WTC11 (cell line): ENCODE results near the gene ASCL2.

Source experiments
- CREB1 ChIP-seq: sonication (generic); formaldehyde crosslinking; IDR thresholded peaks from 2 replicates; pipeline ENCODE4 v1.8.0; 2023; ENCODE audit warnings: mild to moderate bottlenecking, missing genetic modification reagents
- CREM ChIP-seq: sonication (generic); formaldehyde crosslinking; IDR thresholded peaks from 2 replicates; pipeline ENCODE4 v1.8.1; 2022; ENCODE audit warnings: mild to moderate bottlenecking, missing genetic modification reagents, moderate library complexity
- GABPB1 ChIP-seq: sonication (generic); formaldehyde crosslinking; IDR thresholded peaks from 2 replicates; pipeline ENCODE4 v1.8.1; 2023; ENCODE audit warnings: mild to moderate bottlenecking, missing genetic modification reagents
- TF ChIP-seq, protein P1 (sequence below): fragments of 200-600 bp; IDR thresholded peaks from 2 replicates; pipeline ENCODE4 v1.8.0; 2022; ENCODE audit warnings: antibody characterized with exemption
- TF ChIP-seq, protein P2 (sequence below): sonication (generic); formaldehyde crosslinking; IDR thresholded peaks from 2 replicates; pipeline ENCODE4 v1.8.1; 2023; ENCODE audit warnings: mild to moderate bottlenecking, missing genetic modification reagents

DNA sequence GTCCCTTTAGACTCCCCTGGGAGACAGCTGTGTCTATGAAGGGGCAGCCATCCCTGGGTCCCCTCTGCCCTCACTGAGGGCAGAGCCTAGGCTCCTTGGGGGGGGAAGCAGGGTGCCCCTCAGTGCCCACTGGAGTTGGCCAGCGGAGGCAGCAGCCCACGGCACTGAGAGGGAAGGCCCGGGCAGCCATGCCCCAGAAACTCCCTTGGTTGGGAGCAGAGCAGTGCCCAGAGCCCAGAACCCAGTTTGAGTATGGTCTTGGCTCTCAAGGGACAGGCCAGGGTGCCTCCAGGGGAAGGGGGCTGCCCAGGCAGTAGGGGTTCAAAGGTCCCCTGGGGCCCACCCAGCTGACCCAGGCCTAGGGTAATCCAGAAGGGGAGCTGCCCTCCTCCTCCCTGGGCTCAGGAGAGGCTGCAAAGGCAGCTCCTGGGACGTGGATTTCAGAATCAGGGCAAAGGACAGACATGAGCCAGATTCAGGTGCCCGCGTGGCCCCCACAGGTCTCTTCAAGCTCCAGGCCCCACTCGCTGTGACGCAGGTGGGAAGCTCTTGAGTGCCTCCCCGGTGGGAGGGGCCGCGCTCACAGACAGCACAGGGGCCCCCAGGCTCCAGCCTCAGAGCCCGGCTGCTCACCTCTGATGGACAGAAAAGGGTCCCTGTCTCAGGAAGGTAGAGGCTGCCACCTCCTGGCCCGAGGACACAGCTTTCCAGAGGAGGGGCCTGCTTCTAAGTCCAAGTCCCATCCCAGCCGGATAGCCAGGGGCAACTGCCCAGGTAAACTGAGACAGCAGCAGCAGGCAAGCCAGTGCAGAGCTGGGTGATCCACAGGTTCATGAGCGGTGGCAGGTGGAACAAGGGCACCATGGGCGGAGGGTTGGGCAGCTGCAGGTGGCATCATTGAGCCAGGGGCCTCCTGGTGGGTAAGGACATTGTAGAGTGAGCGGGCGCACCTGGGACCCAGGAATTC is 28.7 kb upstream of the ASCL2 start:
- TF ChIP-seq, protein P1, sequence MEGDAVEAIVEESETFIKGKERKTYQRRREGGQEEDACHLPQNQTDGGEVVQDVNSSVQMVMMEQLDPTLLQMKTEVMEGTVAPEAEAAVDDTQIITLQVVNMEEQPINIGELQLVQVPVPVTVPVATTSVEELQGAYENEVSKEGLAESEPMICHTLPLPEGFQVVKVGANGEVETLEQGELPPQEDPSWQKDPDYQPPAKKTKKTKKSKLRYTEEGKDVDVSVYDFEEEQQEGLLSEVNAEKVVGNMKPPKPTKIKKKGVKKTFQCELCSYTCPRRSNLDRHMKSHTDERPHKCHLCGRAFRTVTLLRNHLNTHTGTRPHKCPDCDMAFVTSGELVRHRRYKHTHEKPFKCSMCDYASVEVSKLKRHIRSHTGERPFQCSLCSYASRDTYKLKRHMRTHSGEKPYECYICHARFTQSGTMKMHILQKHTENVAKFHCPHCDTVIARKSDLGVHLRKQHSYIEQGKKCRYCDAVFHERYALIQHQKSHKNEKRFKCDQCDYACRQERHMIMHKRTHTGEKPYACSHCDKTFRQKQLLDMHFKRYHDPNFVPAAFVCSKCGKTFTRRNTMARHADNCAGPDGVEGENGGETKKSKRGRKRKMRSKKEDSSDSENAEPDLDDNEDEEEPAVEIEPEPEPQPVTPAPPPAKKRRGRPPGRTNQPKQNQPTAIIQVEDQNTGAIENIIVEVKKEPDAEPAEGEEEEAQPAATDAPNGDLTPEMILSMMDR, result no peak
- TF ChIP-seq GABPB1 (CRISPR knock-in tag) (no peak), CREM (no peak), CREB1 (no peak)
- TF ChIP-seq, protein P2, sequence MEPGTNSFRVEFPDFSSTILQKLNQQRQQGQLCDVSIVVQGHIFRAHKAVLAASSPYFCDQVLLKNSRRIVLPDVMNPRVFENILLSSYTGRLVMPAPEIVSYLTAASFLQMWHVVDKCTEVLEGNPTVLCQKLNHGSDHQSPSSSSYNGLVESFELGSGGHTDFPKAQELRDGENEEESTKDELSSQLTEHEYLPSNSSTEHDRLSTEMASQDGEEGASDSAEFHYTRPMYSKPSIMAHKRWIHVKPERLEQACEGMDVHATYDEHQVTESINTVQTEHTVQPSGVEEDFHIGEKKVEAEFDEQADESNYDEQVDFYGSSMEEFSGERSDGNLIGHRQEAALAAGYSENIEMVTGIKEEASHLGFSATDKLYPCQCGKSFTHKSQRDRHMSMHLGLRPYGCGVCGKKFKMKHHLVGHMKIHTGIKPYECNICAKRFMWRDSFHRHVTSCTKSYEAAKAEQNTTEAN (CRISPR knock-in tag), result no peak
